Daoy (cell line): ENCODE results near the gene KCNK16. TPM values are rescaled to one million over a fixed set of nuclear protein-coding genes. Genes with fewer than 3 reads are reported as not detected.

Experiments
- DNase-seq: peaks from one replicate; pipeline ENCODE4 v3.0.0-alpha.2; 2015; ENCODE audit warnings: low read depth
- total RNA-seq: library from RNA; depleted of rRNA; stranded (reverse); fragments of >200 nt; shearing (Covaris generic); gene quantifications from 2 replicates; pipeline ENCODE4 v1.2.3, GENCODE V29; 2014; rRNA removed

KCNK16 gene
- total RNA-seq, 1 experiment from 2014 or later: not detected

DNA sequence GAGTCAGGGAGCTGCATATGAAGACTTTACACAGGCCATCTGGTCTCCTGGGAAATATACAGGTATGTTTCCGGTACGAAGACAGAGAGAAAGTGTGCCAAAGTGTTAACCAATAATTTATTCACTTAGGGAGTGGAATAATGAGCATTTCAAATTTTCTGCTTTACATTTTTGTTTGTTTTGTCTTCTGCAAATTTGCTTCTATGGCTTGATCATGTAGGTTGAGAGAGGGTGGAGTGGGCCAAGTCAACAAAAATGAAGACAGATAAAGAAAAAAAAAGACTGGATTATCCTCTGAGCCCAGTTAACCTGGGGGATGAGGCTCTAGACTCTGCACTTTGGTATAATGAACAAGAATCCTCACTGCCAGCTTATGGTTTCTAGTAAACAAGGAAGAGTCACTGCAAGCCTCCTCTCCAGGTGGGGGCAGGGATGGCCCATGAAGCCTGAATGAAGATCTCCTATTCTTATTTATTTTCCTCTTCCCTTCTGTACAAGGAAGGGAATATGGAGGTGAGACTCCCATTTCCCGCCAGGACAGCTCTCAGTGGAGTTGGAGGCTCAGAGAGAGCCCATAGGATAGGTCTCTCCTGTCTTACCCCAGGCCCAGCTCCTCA lies 46.0 kb downstream of the KCNK16 start:
- DNase-seq: no peak

DNA sequence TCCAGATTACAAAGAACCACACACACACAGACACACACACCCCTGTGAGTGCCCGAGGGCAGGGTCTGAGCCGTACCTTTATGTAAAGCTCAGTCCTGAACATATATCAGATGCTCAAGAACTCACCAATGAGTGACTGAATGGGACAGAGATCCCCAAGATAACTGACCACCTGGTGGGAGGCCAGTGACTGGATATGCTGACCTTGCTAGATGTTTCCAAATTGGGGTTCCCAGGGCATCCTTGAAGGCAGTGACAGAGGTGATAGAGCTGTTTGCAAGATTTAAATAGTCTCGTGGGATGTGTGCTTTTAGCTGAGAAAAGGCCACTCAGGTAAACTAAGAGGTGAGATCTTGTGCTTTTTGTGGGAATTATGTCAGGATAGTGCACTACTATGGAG lies 47.6 kb downstream of the KCNK16 start:
- DNase-seq: no peak

DNA sequence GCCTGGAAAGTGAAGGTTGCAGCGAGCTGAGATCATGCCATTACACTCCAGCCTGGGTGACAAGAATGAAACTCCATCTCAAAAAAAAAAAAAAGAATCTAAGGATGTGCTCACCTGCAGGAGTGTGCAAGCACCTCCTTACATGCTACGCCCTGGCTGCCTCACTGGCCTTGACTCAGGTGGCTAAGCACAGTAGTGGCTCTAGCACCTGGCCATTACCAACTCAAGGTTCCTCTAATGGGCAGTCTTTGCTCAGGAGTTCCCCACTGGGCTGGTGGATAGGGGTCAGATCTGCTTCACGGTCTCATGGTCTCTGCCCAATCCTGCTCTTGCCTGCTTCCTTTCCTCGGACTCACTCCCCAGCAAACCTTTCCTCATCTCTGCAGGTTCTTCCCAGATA lies 48.0 kb downstream of the KCNK16 start:
- no peak for DNase-seq

DNA sequence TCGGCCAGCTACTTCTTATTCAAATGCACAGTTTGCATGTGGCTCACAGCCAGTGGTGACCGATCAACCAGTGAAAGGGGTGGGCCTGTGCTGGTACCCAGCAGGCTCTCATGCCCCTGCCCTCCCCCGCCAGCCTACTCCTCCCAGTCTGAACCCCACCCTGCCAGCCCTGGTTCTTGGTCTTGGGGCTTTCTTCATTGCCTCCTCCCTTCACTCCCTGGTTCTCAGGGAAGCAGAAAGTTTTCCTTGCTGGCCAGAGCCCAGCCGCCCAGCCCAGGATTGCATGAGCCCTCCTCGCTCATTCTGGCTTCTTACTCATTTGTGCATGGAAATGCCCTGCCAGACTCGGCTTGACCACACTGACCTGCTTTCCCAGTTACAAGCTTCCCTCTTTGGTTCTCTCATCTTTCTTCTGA lies 49.1 kb downstream of the KCNK16 start:
- no peak for DNase-seq

DNA sequence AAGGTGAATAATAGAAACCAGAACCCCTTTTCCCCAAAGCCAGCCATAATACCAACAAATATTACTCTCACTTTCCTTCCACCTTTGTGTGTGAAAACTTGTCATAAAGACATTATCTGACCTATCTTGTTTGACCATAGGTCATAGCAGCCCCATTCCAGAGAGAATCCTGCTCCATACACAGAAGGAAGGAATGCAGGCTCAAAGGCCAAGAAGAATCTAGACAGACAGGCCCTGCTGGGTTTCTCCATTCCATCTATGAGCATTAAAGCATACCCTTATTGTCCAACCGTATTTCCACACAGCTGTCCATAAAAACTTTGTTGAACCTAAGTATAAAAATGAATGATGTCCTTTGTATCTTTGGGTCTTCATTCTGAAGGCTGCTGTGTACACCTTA lies 52.5 kb downstream of the KCNK16 start:
- no peak for DNase-seq

DNA sequence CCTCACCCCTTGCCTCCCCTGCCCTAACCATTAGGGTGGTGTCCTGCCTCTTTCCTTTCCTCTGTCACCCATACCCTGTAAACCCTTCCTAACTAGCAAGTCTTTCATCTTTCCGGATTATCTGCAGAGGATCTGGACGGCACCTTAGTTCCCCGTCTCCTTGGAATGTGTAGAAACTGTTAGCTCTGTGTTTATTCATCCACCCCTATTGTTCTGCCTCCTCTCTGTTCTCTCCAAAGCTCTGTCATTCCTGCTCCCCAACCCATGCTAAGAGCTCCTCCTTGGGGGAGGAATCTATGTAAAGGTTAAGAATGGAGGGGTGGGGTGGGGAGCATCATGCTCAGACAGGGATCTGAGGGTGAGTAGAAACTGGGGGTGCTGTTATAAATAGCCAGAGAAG lies 53.8 kb downstream of the KCNK16 start:
- no peak for DNase-seq

DNA sequence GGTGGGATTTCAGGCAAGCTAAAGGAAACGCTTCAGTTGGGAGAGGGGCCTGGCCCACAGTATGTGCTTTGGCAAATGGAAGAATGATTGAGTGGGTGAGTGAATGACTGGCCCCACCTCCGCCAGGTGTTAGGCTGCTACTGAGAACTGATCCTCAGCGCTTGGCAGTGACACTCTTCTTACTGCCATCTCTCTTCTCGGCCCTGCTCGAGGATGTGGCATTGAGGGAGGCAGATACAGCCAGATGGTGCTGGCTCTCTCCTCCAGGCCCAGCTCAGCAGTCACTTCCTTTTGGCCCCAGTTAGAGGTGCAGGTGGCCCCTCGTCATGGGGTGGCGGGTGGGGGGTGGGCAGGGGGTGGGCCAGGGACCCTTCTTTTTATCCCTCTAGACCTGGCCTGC lies 54.3 kb downstream of the KCNK16 start:
- DNase-seq: no peak

DNA sequence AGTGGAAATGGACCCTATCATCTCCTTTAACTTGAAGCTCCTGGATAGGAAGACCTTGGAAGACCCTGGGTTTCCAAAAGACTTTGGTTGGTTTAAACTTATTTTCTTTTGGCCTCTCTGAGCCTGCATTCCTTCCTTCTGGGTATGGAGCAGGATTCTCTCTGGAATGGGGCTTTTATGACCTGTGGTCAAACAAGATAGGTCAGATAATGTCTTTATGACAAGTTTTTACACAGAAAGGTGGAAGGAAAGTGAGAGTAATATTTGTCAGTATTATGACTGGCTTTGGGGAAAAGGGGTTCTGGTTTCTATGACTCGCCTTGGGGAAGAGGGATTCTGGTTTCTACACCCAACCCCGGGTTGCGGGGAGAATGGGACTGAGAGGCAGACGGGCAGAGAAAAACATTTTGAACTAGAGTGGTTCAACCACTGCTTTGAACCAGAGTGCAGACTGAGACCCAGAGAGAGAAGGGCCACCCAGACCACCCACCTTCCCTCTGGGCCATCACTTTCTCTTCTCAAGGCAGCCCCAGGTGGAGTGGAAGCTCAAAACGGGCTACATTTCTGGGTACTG lies 55.6 kb downstream of the KCNK16 start:
- no peak for DNase-seq

DNA sequence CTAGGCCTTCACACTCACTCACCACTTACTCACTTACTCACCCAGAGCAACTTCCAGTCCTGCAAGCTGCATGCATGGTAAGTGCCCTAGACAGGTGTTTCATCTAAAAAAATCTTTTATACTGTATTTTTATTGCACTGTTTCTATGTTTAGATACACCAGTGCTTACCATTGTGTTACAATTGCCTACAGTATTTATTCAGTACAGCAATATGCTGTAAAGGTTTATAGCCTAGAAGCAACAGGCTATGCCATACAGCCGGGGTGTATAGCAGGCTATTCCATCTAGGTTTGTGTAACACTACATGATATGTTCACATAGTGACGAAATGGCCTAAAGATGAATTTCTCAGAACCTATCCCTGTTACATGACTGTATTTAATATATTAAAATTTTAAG lies 56.1 kb downstream of the KCNK16 start:
- DNase-seq: no peak

Other genes with a start within 250 kb of the KCNK16 start
- 18.4 and 22.4 TPM in 2 replicates for gene SAYSD1, start 207.5 kb downstream of the KCNK16 start, total RNA-seq
- 5.2 and 7.1 TPM in 2 replicates for gene KCNK5, start 93.2 kb downstream of the KCNK16 start, total RNA-seq
- gene KCNK17, start 8.3 kb downstream of the KCNK16 start, total RNA-seq: not detected in 2 replicates